Fibroblast of skin of right quadriceps (primary cell): ENCODE results near the gene GSAP.

Experiments
- DNase-seq: peaks from one replicate; pipeline ENCODE4 v3.0.0-alpha.2; 2013

The GSAP gene

GRCh38 chr7:77406421-77406820 is 9.7 kb downstream of the GSAP start:
- no peak for DNase-seq

DNA sequence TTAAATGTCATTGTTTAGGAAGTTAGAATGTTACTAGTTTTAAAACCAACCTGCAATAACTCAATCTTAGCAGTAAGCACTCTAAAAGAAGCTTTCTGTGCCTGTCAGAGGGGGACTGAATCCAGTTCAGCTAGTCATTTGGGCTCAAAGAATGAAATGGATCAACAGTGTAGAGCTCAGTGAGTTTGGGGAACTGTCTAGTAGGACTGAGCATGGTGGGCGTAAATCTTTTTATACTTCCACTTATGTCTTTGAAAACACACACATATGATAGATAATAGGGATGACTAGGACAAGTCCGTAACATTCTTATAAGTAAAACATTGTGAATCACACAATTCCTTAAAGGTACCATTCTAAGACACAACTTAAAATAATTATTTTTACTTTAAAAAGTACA is 11.5 kb downstream of the GSAP start:
- DNase-seq: no peak

DNA sequence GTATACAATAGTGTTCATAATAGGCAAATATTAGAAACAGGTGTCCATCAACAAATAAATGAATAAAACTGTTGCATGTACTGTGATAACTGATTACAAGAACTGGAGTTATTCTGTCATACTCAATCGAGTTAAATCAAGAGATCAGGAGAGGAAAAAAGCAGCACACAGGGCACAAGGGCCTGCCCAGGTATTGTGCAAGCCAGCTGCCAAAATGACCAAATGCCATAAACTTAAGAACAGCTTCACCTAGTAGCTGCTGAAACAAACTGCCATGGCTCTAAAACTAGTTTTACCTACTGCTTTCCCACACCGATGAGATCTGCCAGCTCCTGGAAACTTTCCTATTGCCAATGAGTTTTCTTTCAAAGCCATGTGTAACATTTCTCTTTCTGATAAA is 12.2 kb downstream of the GSAP start:
- no peak for DNase-seq

DNA sequence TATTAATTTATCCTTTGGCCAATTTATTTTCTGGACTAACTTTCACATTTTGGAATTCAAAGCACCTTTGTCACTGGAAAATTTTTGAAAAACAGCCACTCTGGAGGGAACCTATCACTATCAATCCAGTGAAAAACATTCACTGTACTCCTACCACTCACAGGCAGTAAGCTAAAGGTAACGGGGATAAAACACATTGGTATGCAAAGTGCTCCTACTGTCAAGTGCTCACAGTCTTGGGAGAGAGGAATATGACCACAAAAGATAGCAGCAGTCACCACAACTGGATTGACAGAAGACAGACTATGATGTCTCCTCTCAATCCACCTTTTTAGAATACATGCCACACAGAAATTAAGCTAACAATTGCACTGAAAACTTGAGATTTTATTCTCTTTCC is 13.3 kb downstream of the GSAP start:
- DNase-seq: no peak

GRCh38 chr7:77401002-77401401 is 15.1 kb downstream of the GSAP start:
- DNase-seq: no peak

DNA sequence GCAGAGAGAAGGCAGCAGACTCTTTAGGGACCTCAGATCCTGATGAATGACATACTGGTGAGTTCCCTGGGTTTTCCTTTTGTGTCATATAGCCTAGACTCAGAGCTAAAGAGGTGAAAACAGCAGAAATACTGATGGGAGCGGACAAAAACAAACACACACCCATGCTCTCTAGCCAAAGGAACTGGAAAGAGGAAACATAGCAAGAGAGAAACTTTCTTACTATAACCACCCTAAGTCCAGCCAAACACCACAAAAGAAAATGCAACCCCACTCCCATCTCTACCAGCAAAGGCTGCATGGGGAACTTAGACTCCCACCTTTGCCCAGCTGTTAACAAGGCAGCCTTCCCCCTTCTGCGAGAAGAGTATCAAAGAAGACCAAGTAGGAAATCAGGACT is 16.3 kb downstream of the GSAP start:
- no peak for DNase-seq

DNA sequence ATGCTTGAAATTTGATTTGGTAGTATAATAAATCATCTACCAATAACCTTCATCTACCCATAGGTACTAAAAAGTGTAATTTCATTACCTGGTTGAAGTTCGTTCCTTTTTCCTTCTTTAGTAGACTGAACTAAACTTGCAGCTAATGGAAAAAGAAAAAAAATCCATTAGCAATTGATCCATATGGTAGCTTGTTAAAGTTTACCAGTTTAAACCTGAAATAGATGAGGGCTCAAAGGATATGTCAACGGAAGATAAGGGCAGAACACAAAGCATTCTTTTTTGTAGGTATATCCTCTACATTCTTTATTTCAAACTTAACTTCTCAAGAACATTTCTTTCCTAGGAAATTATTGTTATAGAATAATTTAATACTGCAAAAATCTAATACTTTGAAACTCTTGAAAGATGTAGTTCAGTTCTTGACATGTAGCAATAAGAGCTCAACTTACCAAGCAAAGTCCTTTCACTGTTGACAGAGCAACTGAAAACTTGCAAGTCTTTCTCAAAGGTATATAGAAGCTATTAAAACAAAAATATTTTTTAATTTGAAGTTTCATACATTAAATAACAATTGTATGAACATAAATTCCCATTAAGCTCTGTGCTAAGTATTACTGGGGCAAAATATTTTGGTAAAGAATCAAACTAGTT is 19.1 kb downstream of the GSAP start:
- DNase-seq: no peak

DNA sequence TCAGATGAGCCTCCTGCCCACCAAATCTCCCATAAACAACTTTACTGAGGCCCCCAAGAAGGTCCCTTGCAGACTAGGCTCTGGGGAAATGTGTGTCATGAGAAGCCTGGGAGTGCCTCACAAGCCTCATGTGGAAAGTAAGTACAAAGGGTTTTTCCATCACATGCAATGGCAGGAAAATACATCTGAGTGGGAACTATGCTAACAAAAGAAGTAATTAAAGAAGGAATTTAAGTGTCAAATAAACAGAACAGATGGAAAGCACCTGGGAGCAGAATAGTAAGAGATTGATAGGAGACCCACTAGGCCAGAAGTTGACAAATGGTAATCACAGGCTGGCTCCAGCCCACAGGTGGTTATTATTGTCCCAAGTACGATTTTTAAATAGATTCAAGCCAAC is 20.5 kb downstream of the GSAP start:
- DNase-seq: no peak

DNA sequence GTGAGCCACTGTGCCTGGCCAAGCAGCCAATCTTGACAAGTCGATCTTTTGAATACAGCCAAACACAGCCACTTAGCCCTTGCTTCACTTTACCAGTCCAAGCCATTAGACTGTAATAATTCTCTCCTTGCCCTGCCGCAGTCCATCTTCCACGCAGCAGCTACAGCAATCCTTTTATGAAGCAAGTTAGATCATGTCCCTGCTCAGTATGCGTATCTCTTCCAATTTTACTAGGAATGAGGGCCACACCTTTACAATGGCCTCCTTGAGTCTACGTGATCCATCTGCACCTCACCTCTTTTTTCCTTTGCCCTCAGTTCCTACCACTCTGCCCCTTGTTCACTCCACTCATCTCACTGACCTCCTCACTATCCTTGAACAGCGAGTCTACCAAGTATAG is 22.2 kb downstream of the GSAP start:
- no peak for DNase-seq

DNA sequence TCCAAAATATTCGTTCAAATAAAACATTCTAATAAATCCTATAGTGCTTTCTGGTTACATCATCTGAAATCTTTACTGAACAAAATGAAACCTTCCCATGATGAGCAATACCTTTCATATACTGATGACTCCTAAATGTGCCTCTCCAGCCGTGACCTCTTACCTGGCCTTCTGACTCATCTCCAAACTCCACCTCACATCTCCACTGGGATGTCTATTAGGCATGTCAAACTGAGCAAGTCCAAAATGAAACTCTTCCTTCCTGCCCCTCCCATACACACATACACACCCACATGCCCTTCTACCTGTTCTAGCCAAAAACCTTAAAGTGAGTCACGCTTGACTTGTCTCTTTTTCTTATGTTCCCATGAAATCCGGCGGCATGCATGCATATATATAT is 22.9 kb downstream of the GSAP start:
- no peak for DNase-seq

- DNase-seq: no peak
These were observed 24.9 kb downstream of the GSAP start for GRCh38 chr7:77391230-77391629.

DNA sequence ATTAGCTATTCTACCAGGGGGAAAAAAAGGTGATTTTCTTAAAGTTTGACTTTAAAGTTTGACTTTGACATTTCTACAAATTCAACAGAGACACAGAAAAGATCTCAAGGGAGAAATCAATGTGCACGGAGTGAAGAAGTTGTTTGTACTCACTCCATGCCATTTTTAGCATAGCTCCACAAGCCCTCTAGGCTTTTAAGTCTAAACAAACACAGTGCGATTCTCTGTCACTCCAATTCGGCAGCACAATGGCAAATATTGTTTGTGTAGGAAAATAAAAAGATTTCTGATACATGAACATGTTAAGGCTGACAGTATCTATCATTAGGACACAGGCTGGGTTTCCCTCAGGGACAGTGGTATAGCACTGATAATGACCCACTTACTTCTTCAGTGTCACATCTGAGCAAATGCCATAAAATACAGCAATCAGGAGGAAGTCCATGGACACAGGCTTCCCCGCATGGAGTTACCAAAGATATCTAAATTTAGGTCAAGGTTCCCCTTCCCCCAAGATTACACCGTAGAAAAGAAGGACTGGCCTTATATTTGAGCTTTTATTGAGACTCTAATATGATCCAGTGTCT is 28.0 kb downstream of the GSAP start:
- no peak for DNase-seq

DNA sequence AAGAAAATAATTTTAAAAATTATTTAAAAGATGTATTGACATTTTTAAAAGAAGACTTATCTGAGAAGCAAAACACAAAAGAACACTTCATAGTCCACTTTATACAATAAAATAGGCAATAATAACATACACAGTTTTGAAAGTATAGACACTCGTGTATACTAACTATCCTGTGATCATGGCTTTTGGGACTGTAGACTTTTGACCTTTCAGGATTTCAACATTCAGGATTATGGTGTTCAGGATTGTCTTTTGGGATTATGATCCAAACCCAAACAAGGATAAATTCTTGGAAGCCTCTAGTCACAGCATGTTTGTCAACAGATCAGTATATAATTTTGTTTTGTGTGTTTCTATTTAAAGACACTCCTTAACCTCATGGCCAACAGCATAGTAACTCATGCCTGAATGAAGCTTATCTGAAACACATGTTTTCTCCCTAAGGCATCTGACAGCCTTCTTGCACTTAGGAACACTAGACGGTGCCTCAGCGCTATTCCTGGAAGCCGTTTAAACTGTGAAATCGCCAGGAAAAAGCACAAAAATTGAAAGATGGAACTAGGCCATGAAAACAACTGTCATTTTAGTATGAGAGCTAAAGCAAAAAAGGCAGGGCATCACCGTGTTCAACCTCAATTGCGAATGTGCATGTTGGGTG is 29.9 kb downstream of the GSAP start:
- peak; percentile 24 for DNase-seq

DNA sequence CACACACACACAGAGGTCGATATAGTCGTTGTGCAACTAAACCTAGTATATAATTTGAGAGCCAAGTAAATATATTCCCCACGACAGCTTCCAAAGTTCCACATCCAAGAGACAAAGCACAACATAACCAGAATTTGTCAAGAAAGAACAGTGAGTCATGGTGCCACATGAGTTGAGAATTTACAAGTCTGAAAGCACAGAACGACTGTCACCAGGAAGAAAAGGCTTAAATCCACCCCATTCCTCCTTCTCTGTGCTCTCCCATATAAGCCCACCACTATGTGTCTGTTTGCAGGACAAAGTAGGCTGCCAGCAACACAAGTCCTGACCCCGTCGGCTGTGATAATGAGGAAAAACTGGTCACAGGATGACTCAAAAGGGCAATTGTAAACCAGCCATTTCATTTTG is 32.8 kb downstream of the GSAP start:
- DNase-seq: peak; percentile 2

DNA sequence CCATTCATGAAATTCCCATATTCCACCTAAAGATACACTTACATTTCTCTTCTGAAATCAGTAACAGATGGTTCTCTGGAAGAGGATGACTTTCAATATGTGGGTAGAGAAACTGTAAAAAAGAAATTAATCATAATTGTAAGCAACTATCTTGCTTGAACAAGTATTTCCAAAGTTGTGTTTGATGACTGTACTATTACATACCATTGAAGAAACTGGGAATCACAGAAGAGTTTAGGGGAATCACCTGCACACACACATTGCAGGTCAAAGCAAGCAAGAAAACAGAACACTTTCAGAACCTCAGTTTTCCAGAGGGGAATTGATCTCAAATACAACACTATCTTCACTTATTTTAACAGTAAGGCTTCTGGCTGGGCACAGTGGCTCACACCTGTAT is 33.6 kb downstream of the GSAP start:
- DNase-seq: no peak

DNA sequence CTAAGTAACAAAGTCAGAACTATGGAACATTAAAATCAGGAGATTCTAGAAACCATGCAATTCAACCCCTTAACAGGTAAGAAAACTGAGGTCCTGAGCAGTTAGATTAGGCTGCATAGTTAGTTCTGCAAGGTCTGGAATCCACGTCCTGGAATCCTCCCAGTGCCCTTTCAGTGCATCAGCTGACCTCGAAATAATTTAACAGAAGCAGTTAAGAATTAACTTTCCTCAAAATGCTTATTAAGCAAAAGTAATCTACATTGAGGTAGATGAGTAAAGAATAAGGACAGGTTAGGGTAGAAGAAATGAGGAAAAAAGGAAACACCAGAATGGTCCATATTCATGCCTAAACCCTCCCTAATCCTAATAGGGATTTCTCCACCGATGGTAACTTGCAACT is 37.6 kb downstream of the GSAP start:
- DNase-seq: no peak

GRCh38 chr7:77370606-77371005 is 45.5 kb downstream of the GSAP start:
- no peak for DNase-seq

GRCh38 chr7:77368974-77369373 is 47.2 kb downstream of the GSAP start:
- DNase-seq: no peak

DNA sequence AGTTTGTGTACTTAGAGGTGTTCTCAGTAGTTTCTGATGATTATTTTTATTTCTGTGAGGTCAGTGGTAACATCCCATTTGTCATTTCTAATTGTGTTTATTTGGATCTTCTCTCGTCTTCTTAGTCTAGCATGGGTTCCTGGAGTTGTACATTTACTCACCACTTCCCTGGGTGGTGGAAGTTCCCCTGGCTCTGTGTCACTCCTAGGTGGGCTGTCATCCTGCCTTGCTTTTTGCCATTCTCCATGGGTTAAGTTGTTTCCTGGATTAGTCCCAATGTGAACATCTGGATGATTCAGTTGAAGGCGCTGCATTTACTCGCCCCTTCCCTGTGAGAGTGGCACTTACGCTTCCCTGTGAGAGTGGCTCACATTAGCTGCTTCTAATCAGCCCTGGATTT is 48.2 kb downstream of the GSAP start:
- DNase-seq: no peak

DNA sequence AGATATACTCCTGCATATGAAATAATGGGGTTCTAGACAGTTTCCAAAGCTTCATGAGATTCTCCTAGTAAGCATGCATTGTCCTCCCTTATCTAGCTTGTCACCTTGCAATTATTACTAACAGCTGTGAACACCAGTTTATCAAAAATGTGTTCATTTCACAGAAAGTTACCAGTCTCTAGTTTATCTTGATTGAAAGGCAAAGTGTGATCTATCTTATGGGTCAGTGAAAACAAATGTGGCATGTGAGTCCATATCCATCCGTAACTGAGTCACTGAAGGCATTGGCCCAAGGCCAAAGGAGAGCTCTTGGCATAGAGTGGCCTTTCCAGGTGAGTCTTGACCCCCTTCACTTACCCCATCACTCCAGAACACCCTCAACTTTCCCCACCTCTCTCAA is 53.2 kb downstream of the GSAP start:
- DNase-seq: no peak

GRCh38 chr7:77360969-77361368 is 55.2 kb downstream of the GSAP start:
- no peak for DNase-seq

GRCh38 chr7:77360104-77360503 is 56.0 kb downstream of the GSAP start:
- no peak for DNase-seq

- no peak for DNase-seq
These were observed 56.5 kb downstream of the GSAP start for GRCh38 chr7:77359599-77359998.

- no peak for DNase-seq
These were observed 61.2 kb downstream of the GSAP start for GRCh38 chr7:77354914-77355313.

DNA sequence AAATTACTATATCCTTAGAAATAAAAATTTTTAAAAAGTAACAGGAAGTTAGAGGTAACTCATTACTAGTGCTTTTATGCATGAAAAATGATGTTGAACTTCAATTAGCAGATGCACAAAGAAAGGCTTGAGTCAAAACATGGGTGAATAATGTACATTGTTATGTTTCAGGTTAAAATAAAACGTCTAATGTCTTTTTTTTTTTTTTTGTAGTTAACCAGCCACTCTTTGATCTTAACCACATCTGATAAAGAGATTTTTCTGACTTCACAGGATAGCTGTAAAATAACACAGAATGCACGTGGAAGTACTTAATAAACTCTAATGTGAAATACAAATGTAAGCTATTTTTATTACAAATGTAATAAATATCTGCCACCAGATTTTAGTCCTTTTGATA is 61.7 kb downstream of the GSAP start:
- no peak for DNase-seq
